HepG2 (cell line): Measurements from ENCODE around the gene TAMALIN. TPM values are rescaled to one million over a fixed set of nuclear protein-coding genes. Genes with fewer than 3 reads are reported as not detected.

Source experiments
- BCL6 ChIP-seq: IDR thresholded peaks from 2 replicates; pipeline ENCODE4 v1.6.1; 2016; ENCODE audit warnings: missing genetic modification reagents, missing compliant biosample characterization
- CREB1 ChIP-seq, 2 experiments: fragments of 450-650 bp in 1 of 2; IDR thresholded peaks; 2 replicates each; pipeline ENCODE4 v1.6.1; 2016 to 2017; ENCODE audit warnings: control low read depth in 1 of 2, mild to moderate bottlenecking in 1 of 2, missing compliant biosample characterization in 1 of 2, missing genetic modification characterization in 1 of 2
- ELF1 ChIP-seq: sonication (generic); formaldehyde crosslinking; IDR thresholded peaks from 2 replicates; pipeline ENCODE4 v1.4.0; 2020; ENCODE audit warnings: missing genetic modification reagents
- HNF1B ChIP-seq: sonication (generic); formaldehyde crosslinking; IDR thresholded peaks from 2 replicates; pipeline ENCODE4 v1.5.1; 2020; ENCODE audit warnings: mild to moderate bottlenecking, moderate library complexity, missing genetic modification reagents
- IRF2 ChIP-seq: IDR thresholded peaks from 2 replicates; pipeline ENCODE4 v1.6.1; 2018; ENCODE audit warnings: missing genetic modification reagents, missing compliant biosample characterization
- KLF16 ChIP-seq, 2 experiments: sonication (generic) in 1 of 2; formaldehyde crosslinking in 1 of 2; IDR thresholded peaks; 2 replicates each; pipeline versions ENCODE4 v1.6.1 to v1.8.0; 2016 to 2023; ENCODE audit warnings: missing genetic modification reagents in 2 of 2, missing compliant biosample characterization in 1 of 2
- MAFF ChIP-seq: IDR thresholded peaks from 2 replicates; pipeline ENCODE4 v1.6.1; 2011; ENCODE audit warnings: low read depth, low read length, improper control_type of control experiment
- NFIC ChIP-seq: IDR thresholded peaks from 2 replicates; pipeline ENCODE4 v1.6.1; 2012; ENCODE audit warnings: mild to moderate bottlenecking, low read length, inconsistent platforms
- NFKB2 ChIP-seq: sonication (generic); formaldehyde crosslinking; IDR thresholded peaks from 2 replicates; pipeline ENCODE4 v1.4.0; 2020; ENCODE audit warnings: missing genetic modification reagents, borderline replicate concordance
- NR2F1 ChIP-seq, 2 experiments: fragments of 450-650 bp in 1 of 2; formaldehyde crosslinking in 1 of 2; IDR thresholded peaks; 2 replicates each; pipeline versions ENCODE4 v1.5.0 to v1.6.1; 2016 to 2020; ENCODE audit warnings: mild to moderate bottlenecking in 1 of 2, missing compliant biosample characterization in 1 of 2, missing genetic modification reagents in 1 of 2, moderate library complexity in 1 of 2
- PAWR ChIP-seq: sonication (generic); formaldehyde crosslinking; IDR thresholded peaks from 2 replicates; pipeline ENCODE4 v1.4.0; 2020; ENCODE audit warnings: missing genetic modification reagents, mild to moderate bottlenecking, borderline replicate concordance
- RAD21 ChIP-seq: fragments of 450-650 bp; formaldehyde crosslinking; IDR thresholded peaks from 2 replicates; pipeline ENCODE4 v1.5.0; 2020; ENCODE audit warnings: mild to moderate bottlenecking
- RFXAP ChIP-seq: sonication (generic); formaldehyde crosslinking; IDR thresholded peaks from 2 replicates; pipeline ENCODE4 v1.4.0; 2020; ENCODE audit warnings: missing genetic modification reagents, borderline replicate concordance
- SALL1 ChIP-seq: sonication (generic); formaldehyde crosslinking; IDR thresholded peaks from 2 replicates; pipeline ENCODE4 v1.8.0; 2022; ENCODE audit warnings: mild to moderate bottlenecking, missing genetic modification reagents
- SIX1 ChIP-seq: sonication (generic); formaldehyde crosslinking; IDR thresholded peaks from 2 replicates; pipeline ENCODE4 v1.4.0; 2020; ENCODE audit warnings: missing genetic modification reagents, borderline replicate concordance
- SNAPC2 ChIP-seq: sonication (generic); formaldehyde crosslinking; IDR thresholded peaks from 2 replicates; pipeline ENCODE4 v1.8.1; 2022; ENCODE audit warnings: mild to moderate bottlenecking, missing genetic modification reagents
- SNRNP70 ChIP-seq: fragments of 200-400 bp; formaldehyde crosslinking; IDR thresholded peaks from 2 replicates; pipeline ENCODE4 v1.6.1; 2017; ENCODE audit warnings: mild to moderate bottlenecking, low read depth, low read length, moderate library complexity
- UBTF ChIP-seq: sonication (generic); formaldehyde crosslinking; IDR thresholded peaks from 2 replicates; pipeline ENCODE4 v1.4.0; 2020; ENCODE audit warnings: mild to moderate bottlenecking, missing genetic modification reagents
- XRCC5 ChIP-seq: fragments of 200-400 bp; formaldehyde crosslinking; optimal IDR thresholded peaks from 2 replicates; pipeline ENCODE3; 2017; ENCODE audit warnings: mild to moderate bottlenecking, low read length
- ZFX ChIP-seq: sonication (generic); formaldehyde crosslinking; IDR thresholded peaks from 2 replicates; pipeline ENCODE4 v1.4.0; 2020; ENCODE audit warnings: mild to moderate bottlenecking, low read depth, missing genetic modification reagents, moderate library complexity
- ZNF562 ChIP-seq: sonication (generic); formaldehyde crosslinking; IDR thresholded peaks from 2 replicates; pipeline ENCODE4 v1.8.0; 2022; ENCODE audit warnings: missing genetic modification reagents, borderline replicate concordance
- ZNF570 ChIP-seq: sonication (generic); formaldehyde crosslinking; IDR thresholded peaks from 2 replicates; pipeline ENCODE4 v1.4.0; 2020; ENCODE audit warnings: mild to moderate bottlenecking, missing genetic modification reagents, borderline replicate concordance
- ZNF770 ChIP-seq: sonication (generic); formaldehyde crosslinking; IDR thresholded peaks from 2 replicates; pipeline ENCODE4 v1.5.0; 2020; ENCODE audit warnings: mild to moderate bottlenecking, missing genetic modification reagents
- ZNF772 ChIP-seq: sonication (generic); formaldehyde crosslinking; IDR thresholded peaks from 2 replicates; pipeline ENCODE4 v1.5.0; 2020; ENCODE audit warnings: mild to moderate bottlenecking, missing genetic modification reagents
- ZNF792 ChIP-seq: IDR thresholded peaks from 2 replicates; pipeline ENCODE4 v1.6.1; 2016
- polyA plus RNA-seq, 8 experiments: library from polyadenylated mRNA; depleted of rRNA in 3 of 8; stranded (reverse) in 7 of 8; unstranded in 1 of 8; fragments of >200 nt; fragmentation: Illumina TruSeq in 4 of 8; extraction: Trizol in 4 of 8; gene quantifications; 2 replicates each; pipeline versions ENCODE4 v1.2.1 to v1.2.3, GENCODE V29; 2011 to 2016; ENCODE audit warnings: low read depth in 4 of 8, missing spikeins in 1 of 8, mixed read lengths in 1 of 8; ENCODE audit not compliant: insufficient read depth in 1 of 8
- total RNA-seq, 5 experiments: library from RNA; depleted of rRNA; stranded (reverse); fragments of >200 nt; fragmentation: Illumina TruSeq; extraction: Trizol; gene quantifications; 2 replicates each; pipeline ENCODE4 v1.2.3, GENCODE V29; 2016; ENCODE audit warnings: low read depth in 1 of 5

Gene TAMALIN
- total and polyA plus RNA-seq, 2 of the 13 experiments (the other 11 are each of a cell fraction or from before 2014, with no cell fraction given) = 2.9 to 10.9 TPM

GRCh38 chr12:52020539-52021336 lies 14.0 kb downstream of the TAMALIN start (continued):
- TF ChIP-seq BCL6 (peak; percentile 89), KLF16 (CRISPR knock-in tag; IDR thresholded peaks at IDR 0.05) (no peak), ZNF570 (CRISPR knock-in tag) (no peak), RFXAP (CRISPR knock-in tag) (no peak), ZNF562 (no peak), MAFF (no peak), SNRNP70 (no peak), XRCC5 (peak; percentile 51), RAD21 (CRISPR knock-in tag) (peak; percentile 86), ZNF792 (CRISPR knock-in tag) (peak; percentile 21; the same call in 1 of the 2 replicates), SALL1 (peak; percentile 49), NR2F1 (CRISPR knock-in tag; IDR thresholded peaks at IDR 0.05) (no peak), HNF1B (0 out of 2 replicates have a peak, but pooled peaks have one; percentile 33), CREB1 (IDR thresholded peaks at IDR 0.05) (no peak), CREB1 (CRISPR knock-in tag; IDR thresholded peaks at IDR 0.05) (no peak), NFIC (no peak), ZFX (peak; percentile 30; the same call in 1 of the 2 replicates), ZNF772 (no peak), NFKB2 (CRISPR knock-in tag) (0 out of 2 replicates have a peak, but pooled peaks have one; percentile 58), SNAPC2 (CRISPR knock-in tag) (no peak), IRF2 (CRISPR knock-in tag) (no peak), SIX1 (CRISPR knock-in tag) (no peak), PAWR (no peak), ELF1 (CRISPR knock-in tag) (no peak), ZNF770 (CRISPR knock-in tag) (peak; percentile 82; the same call in 1 of the 2 replicates), UBTF (CRISPR knock-in tag) (peak; percentile 37; the same call in 1 of the 2 replicates)
